HG03175 (cell line): ENCODE results near the gene NHP2.

Experiments
- ATAC-seq: cut with Tn5 transposase; IDR thresholded peaks from one replicate; pipeline ENCODE4 v1.9.1; 2021; ENCODE audit warnings: mild to moderate bottlenecking, moderate library complexity; ENCODE audit not compliant: unreplicated experiment

NHP2 gene

GRCh38 chr5:178115136-178115813 is 38.4 kb downstream of the NHP2 start:
- no peak for ATAC-seq

- no peak for ATAC-seq
These were observed 39.2 kb downstream of the NHP2 start for GRCh38 chr5:178114325-178115135.

GRCh38 chr5:178113841-178114324 is 39.8 kb downstream of the NHP2 start:
- ATAC-seq: peak; percentile 8

- ATAC-seq: peak; percentile 60
These were observed 40.4 kb downstream of the NHP2 start, which contains the start of gene N4BP3 for GRCh38 chr5:178113141-178113787. Gene N4BP3, plus strand, starts transcription at chr5:178113532. Its CDS starts 6,052 bp downstream, at chr5:178119584.

- ATAC-seq: no peak
These were observed 41.1 kb downstream of the NHP2 start for GRCh38 chr5:178112545-178112944.

- ATAC-seq: no peak
These were observed 41.8 kb downstream of the NHP2 start for GRCh38 chr5:178111925-178112324.

- no peak for ATAC-seq
These were observed 43.2 kb downstream of the NHP2 start for GRCh38 chr5:178110511-178110910.

- no peak for ATAC-seq
These were observed 44.7 kb downstream of the NHP2 start for GRCh38 chr5:178108966-178109365.

GRCh38 chr5:178108446-178108845 is 45.2 kb downstream of the NHP2 start:
- ATAC-seq: no peak

GRCh38 chr5:178107756-178108310 is 45.9 kb downstream of the NHP2 start:
- no peak for ATAC-seq

GRCh38 chr5:178106556-178107239 is 47.0 kb downstream of the NHP2 start:
- peak; percentile 60 for ATAC-seq

GRCh38 chr5:178106086-178106485 is 47.6 kb downstream of the NHP2 start:
- no peak for ATAC-seq

- ATAC-seq: no peak
These were observed 49.2 kb downstream of the NHP2 start for GRCh38 chr5:178104492-178104891.

- no peak for ATAC-seq
These were observed 50.1 kb downstream of the NHP2 start for GRCh38 chr5:178103612-178104011.
